Gastroesophageal sphincter (tissue), 3 donors: ENCODE results near the gene AKAP13.
A peak's percentile ranks its signal among the peaks of the same experiment; 100 is the strongest.

Experiments
- EP300 ChIP-seq: sonication (generic); formaldehyde crosslinking; IDR thresholded peaks from one replicate; pipeline ENCODE4 v1.6.1; 2017; ENCODE audit warnings: antibody characterized with exemption, mild to moderate bottlenecking
- POLR2A ChIP-seq, 2 donors: fragments of 450-650 bp; IDR thresholded peaks; one replicate each; pipeline ENCODE4 v1.6.1; 2017; ENCODE audit warnings: antibody characterized with exemption in 2 of 2, mild to moderate bottlenecking in 2 of 2, moderate library complexity in 1 of 2
- POLR2AphosphoS5 ChIP-seq: sonication (generic); formaldehyde crosslinking; IDR thresholded peaks from one replicate; pipeline ENCODE4 v1.6.1; 2017; ENCODE audit warnings: antibody characterized with exemption
- TF ChIP-seq, protein P1 (sequence below), 4 experiments: fragments of 200-600 bp in 2 of 4; fragments of 450-650 bp in 2 of 4; sonication (generic) in 1 of 4; IDR thresholded peaks; one replicate each; pipeline ENCODE4 v1.5.1; 2017 to 2019; ENCODE audit warnings: antibody characterized with exemption in 4 of 4, mild to moderate bottlenecking in 2 of 4, moderate library complexity in 2 of 4

DNA sequence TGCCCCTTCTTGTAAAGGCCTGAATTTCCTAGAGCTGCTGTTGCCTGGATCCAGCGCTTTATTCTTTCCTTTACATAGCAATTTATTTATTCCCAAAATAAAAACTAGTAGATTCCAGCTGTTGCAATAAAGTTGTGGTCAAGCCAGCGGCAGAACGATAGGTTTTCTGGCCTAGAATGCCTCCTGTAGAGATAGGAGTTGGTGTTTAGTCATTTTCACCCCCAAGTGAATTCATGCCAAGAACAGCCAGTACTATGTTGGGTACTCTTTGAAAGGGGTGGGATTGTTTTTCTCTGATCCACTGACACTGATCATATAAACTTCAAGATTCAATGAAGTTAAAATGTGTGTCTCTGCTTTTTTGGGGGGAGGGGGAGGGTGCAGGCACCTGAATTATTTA is 344.6 kb downstream of the AKAP13 start:
- TF ChIP-seq POLR2A (IDR thresholded peaks at IDR 0.05): no peak
- TF ChIP-seq, protein P1, sequence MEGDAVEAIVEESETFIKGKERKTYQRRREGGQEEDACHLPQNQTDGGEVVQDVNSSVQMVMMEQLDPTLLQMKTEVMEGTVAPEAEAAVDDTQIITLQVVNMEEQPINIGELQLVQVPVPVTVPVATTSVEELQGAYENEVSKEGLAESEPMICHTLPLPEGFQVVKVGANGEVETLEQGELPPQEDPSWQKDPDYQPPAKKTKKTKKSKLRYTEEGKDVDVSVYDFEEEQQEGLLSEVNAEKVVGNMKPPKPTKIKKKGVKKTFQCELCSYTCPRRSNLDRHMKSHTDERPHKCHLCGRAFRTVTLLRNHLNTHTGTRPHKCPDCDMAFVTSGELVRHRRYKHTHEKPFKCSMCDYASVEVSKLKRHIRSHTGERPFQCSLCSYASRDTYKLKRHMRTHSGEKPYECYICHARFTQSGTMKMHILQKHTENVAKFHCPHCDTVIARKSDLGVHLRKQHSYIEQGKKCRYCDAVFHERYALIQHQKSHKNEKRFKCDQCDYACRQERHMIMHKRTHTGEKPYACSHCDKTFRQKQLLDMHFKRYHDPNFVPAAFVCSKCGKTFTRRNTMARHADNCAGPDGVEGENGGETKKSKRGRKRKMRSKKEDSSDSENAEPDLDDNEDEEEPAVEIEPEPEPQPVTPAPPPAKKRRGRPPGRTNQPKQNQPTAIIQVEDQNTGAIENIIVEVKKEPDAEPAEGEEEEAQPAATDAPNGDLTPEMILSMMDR (IDR thresholded peaks at IDR 0.05): no peak
- peak; percentile 73 for TF ChIP-seq POLR2AphosphoS5
- TF ChIP-seq EP300: no peak
